HEK293 (cell line): ENCODE results near the gene SLC2A4.

Source experiments
- CTCF ChIA-PET: fragments of 350-600 bp; formaldehyde crosslinking; extraction: SDS; loops from one replicate; lab custom pipeline; 2021; ENCODE audit warnings: antibody characterized with exemption; lab: Yijun Ruan, JAX
- POLR2A ChIA-PET: fragments of 300-600 bp; formaldehyde crosslinking; extraction: SDS; loops from one replicate; lab custom pipeline; 2020; ENCODE audit warnings: antibody characterized with exemption, inconsistent platforms; lab: Yijun Ruan, JAX
- H3K27ac ChIP-seq: fragments of 200-500 bp; sonication (Bioruptor generic); 2 replicates; pipeline ENCODE4 v1.5.1; 2014; ENCODE audit warnings: low read depth, low read length, control low read depth, inconsistent platforms; ENCODE audit errors: extremely low read depth
- H3K36me3 ChIP-seq, 2 experiments: fragments of 200-500 bp in 1 of 2; sonication (Bioruptor generic) in 1 of 2; 1 replicate in 1 of 2; 2 replicates in 1 of 2; pipeline ENCODE4 v1.5.1; 2014 to 2017; ENCODE audit warnings: inconsistent platforms in 2 of 2, low read length in 2 of 2; ENCODE audit not compliant: control insufficient read depth in 2 of 2, insufficient read depth in 1 of 2
- H3K4me1 ChIP-seq: fragments of 200-500 bp; sonication (Bioruptor generic); 2 replicates; pipeline ENCODE4 v1.5.1; 2014; ENCODE audit warnings: mild to moderate bottlenecking, low read length, inconsistent platforms; ENCODE audit not compliant: control insufficient read depth, insufficient read depth
- H3K4me3 ChIP-seq: 2 replicates; pipeline ENCODE4 v1.5.1; 2011; ENCODE audit warnings: low read depth, mild to moderate bottlenecking, control low read depth, low read length, moderate library complexity
- H3K9me3 ChIP-seq: fragments of 200-500 bp; sonication (Bioruptor generic); 2 replicates; pipeline ENCODE4 v1.5.1; 2014; ENCODE audit warnings: low read depth, low read length, inconsistent platforms; ENCODE audit not compliant: control insufficient read depth, insufficient read depth
- BCL11B ChIP-seq: fragments of 450-650 bp; formaldehyde crosslinking; IDR thresholded peaks from 2 replicates; pipeline ENCODE4 v1.5.1; 2016; ENCODE audit warnings: low read depth, missing biosample characterization, missing genetic modification characterization
- GFI1B ChIP-seq: fragments of 450-650 bp; formaldehyde crosslinking; IDR thresholded peaks from 2 replicates; pipeline ENCODE4 v1.5.1; 2016; ENCODE audit warnings: missing biosample characterization, missing genetic modification characterization
- HOXD13 ChIP-seq: sonication (generic); formaldehyde crosslinking; IDR thresholded peaks from 2 replicates; pipeline ENCODE4 v1.8.0; 2022; ENCODE audit warnings: missing genetic modification reagents, borderline replicate concordance
- KLF1 ChIP-seq: fragments of 450-650 bp; formaldehyde crosslinking; IDR thresholded peaks from 2 replicates; pipeline ENCODE4 v1.5.1; 2016; ENCODE audit warnings: missing biosample characterization, missing genetic modification characterization
- KLF16 ChIP-seq: fragments of 450-650 bp; formaldehyde crosslinking; IDR thresholded peaks from 2 replicates; pipeline ENCODE4 v1.5.1; 2017; ENCODE audit warnings: missing biosample characterization, missing genetic modification characterization
- TCF7L2 ChIP-seq: IDR thresholded peaks from 2 replicates; pipeline ENCODE4 v1.6.1; 2011; ENCODE audit warnings: low read depth, mild to moderate bottlenecking, inconsistent platforms, low read length, moderate library complexity, borderline replicate concordance
- ZBTB11 ChIP-seq: fragments of 450-650 bp; formaldehyde crosslinking; conservative IDR thresholded peaks from 2 replicates; pipeline ENCODE4 v1.5.1; 2016; ENCODE audit warnings: low read depth, missing biosample characterization, missing genetic modification characterization
- ZBTB49 ChIP-seq: fragments of 450-650 bp; formaldehyde crosslinking; IDR thresholded peaks from 2 replicates; pipeline ENCODE4 v1.5.1; 2016; ENCODE audit warnings: missing biosample characterization, missing genetic modification characterization, low read depth
- ZNF112 ChIP-seq: fragments of 450-650 bp; formaldehyde crosslinking; IDR thresholded peaks from 2 replicates; pipeline ENCODE4 v1.5.0; 2017; ENCODE audit warnings: missing biosample characterization, missing genetic modification characterization
- ZNF155 ChIP-seq: fragments of 450-650 bp; formaldehyde crosslinking; IDR thresholded peaks from 2 replicates; pipeline ENCODE4 v1.5.1; 2016; ENCODE audit warnings: missing biosample characterization, missing genetic modification characterization
- ZNF211 ChIP-seq: fragments of 450-650 bp; formaldehyde crosslinking; IDR thresholded peaks from 2 replicates; pipeline ENCODE4 v1.5.1; 2016; ENCODE audit warnings: low read depth, missing biosample characterization, missing genetic modification characterization
- ZNF223 ChIP-seq: fragments of 450-650 bp; formaldehyde crosslinking; IDR thresholded peaks from 2 replicates; pipeline ENCODE4 v1.5.1; 2016; ENCODE audit warnings: missing biosample characterization, missing genetic modification characterization
- ZNF248 ChIP-seq: fragments of 450-650 bp; formaldehyde crosslinking; IDR thresholded peaks from 2 replicates; pipeline ENCODE4 v1.5.1; 2017; ENCODE audit warnings: missing biosample characterization, missing genetic modification characterization
- ZNF341 ChIP-seq: fragments of 450-650 bp; formaldehyde crosslinking; IDR thresholded peaks from 2 replicates; pipeline ENCODE4; 2016; ENCODE audit warnings: low read depth, missing biosample characterization, missing genetic modification characterization
- ZNF354C ChIP-seq: fragments of 450-650 bp; formaldehyde crosslinking; IDR thresholded peaks from 2 replicates; pipeline ENCODE4 v1.5.1; 2016; ENCODE audit warnings: missing biosample characterization, missing genetic modification characterization, low read depth, borderline replicate concordance
- ZNF449 ChIP-seq: fragments of 450-650 bp; formaldehyde crosslinking; IDR thresholded peaks from 2 replicates; pipeline ENCODE4 v1.5.1; 2017; ENCODE audit warnings: missing biosample characterization, mild to moderate bottlenecking, missing genetic modification characterization, moderate library complexity
- ZNF473 ChIP-seq: fragments of 450-650 bp; formaldehyde crosslinking; IDR thresholded peaks from 2 replicates; pipeline ENCODE4 v1.5.1; 2017; ENCODE audit warnings: missing biosample characterization, missing genetic modification characterization
- ZNF558 ChIP-seq: fragments of 450-650 bp; formaldehyde crosslinking; IDR thresholded peaks from 2 replicates; pipeline ENCODE4 v1.5.1; 2016; ENCODE audit warnings: missing biosample characterization, missing genetic modification characterization
- ZNF610 ChIP-seq: fragments of 450-650 bp; formaldehyde crosslinking; IDR thresholded peaks from 2 replicates; pipeline ENCODE4 v1.5.1; 2016; ENCODE audit warnings: missing biosample characterization, missing genetic modification characterization, borderline replicate concordance
- ZNF654 ChIP-seq: fragments of 450-650 bp; formaldehyde crosslinking; IDR thresholded peaks from 2 replicates; pipeline ENCODE4 v1.5.1; 2016; ENCODE audit warnings: low read depth, missing biosample characterization, missing genetic modification characterization
- ZNF658 ChIP-seq: fragments of 450-650 bp; formaldehyde crosslinking; IDR thresholded peaks from 2 replicates; pipeline ENCODE4; 2016; ENCODE audit warnings: missing biosample characterization, missing genetic modification characterization
- ZNF692 ChIP-seq: fragments of 450-650 bp; formaldehyde crosslinking; IDR thresholded peaks from 2 replicates; pipeline ENCODE4 v1.5.1; 2016; ENCODE audit warnings: missing biosample characterization, missing genetic modification characterization
- ZNF701 ChIP-seq: fragments of 450-650 bp; formaldehyde crosslinking; IDR thresholded peaks from 2 replicates; pipeline ENCODE4 v1.5.1; 2016; ENCODE audit warnings: missing biosample characterization, missing genetic modification characterization
- TF ChIP-seq, protein P1 (sequence below): fragments of 450-650 bp; formaldehyde crosslinking; IDR thresholded peaks from 2 replicates; pipeline ENCODE4 v1.5.1; 2017; ENCODE audit warnings: missing biosample characterization, missing genetic modification characterization
- TF ChIP-seq, protein P2 (sequence below): IDR thresholded peaks from 2 replicates; pipeline ENCODE4 v1.6.1; 2011; ENCODE audit warnings: mild to moderate bottlenecking, low read depth, low read length, borderline replicate concordance

Gene SLC2A4

DNA sequence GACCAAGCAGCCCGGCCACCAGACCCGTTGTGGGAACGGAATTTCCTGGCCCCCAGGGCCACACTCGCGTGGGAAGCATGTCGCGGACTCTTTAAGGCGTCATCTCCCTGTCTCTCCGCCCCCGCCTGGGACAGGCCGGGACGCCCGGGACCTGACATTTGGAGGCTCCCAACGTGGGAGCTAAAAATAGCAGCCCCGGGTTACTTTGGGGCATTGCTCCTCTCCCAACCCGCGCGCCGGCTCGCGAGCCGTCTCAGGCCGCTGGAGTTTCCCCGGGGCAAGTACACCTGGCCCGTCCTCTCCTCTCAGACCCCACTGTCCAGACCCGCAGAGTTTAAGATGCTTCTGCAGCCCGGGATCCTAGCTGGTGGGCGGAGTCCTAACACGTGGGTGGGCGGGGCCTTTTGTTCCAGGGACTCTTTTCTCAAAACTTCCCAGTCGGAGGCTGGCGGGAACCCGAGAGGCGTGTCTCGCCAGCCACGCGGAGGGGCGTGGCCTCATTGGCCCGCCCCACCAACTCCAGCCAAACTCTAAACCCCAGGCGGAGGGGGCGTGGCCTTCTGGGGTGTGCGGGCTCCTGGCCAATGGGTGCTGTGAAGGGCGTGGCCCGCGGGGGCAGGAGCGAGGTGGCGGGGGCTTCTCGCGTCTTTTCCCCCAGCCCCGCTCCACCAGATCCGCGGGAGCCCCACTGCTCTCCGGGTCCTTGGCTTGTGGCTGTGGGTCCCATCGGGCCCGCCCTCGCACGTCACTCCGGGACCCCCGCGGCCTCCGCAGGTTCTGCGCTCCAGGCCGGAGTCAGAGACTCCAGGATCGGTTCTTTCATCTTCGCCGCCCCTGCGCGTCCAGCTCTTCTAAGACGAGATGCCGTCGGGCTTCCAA is at the start of gene SLC2A4:
Gene SLC2A4 (plus strand): TSS at position 645 of the 879 bp plus-strand sequence. CDS start 217 bp downstream, at position 862.
- ChIA-PET POLR2A (interaction anchor here (0.7 to 3.1 kb wide), 19 partner anchors 10 to 122 kb away, joined by 3 to 20 read pairs (median 4); partner anchors contain the start of genes CTDNEP1, DVL2, ELP5 and NEURL4), CTCF (interaction anchor here (0.6 to 9.0 kb wide), 22 partner anchors 11 to 766 kb away, joined by 3 to 160 read pairs (median 4); partner anchors contain the start of genes CTDNEP1 and SENP3)
- H3K27ac ChIP-seq = no peak within 1 kb of the TSS
- peak within 1 kb of the TSS; percentile 53 for H3K4me3 ChIP-seq
- no peaks in the 10 kb centered on the region; a peak in 1 of 3 replicates for H3K36me3 ChIP-seq
- H3K4me1 ChIP-seq = peaks cover 9% of the 10 kb centered on the region
- no peaks in the 10 kb centered on the region for H3K9me3 ChIP-seq
- TF ChIP-seq ZNF692 (tag by site-specific recombination) = peak; percentile 61; the same call in 1 of the 2 replicates
- TF ChIP-seq ZNF558 (tag by site-specific recombination) = no peak
- TF ChIP-seq, protein P1, sequence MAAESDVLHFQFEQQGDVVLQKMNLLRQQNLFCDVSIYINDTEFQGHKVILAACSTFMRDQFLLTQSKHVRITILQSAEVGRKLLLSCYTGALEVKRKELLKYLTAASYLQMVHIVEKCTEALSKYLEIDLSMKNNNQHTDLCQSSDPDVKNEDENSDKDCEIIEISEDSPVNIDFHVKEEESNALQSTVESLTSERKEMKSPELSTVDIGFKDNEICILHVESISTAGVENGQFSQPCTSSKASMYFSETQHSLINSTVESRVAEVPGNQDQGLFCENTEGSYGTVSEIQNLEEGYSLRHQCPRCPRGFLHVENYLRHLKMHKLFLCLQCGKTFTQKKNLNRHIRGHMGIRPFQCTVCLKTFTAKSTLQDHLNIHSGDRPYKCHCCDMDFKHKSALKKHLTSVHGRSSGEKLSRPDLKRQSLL (tag by site-specific recombination) = peak; percentile 85
- TF ChIP-seq ZNF354C (tag by site-specific recombination) = no peak
- no peak for TF ChIP-seq ZNF654
- TF ChIP-seq ZNF211 (tag by site-specific recombination) = no peak
- TF ChIP-seq ZNF701 (tag by site-specific recombination) = no peak
- TF ChIP-seq ZNF341 (tag by site-specific recombination) = no peak; the same call in 1 of the 2 replicates
- no peak for TF ChIP-seq ZNF658 (tag by site-specific recombination)
- TF ChIP-seq HOXD13 = no peak
- peak; percentile 51 for TF ChIP-seq ZNF449 (tag by site-specific recombination)
- TF ChIP-seq ZNF473 (tag by site-specific recombination) = no peak
- TF ChIP-seq ZBTB11 (tag by site-specific recombination) = no peak
- peak; percentile 70 for TF ChIP-seq KLF1 (tag by site-specific recombination)
- TF ChIP-seq KLF16 (tag by site-specific recombination) = peak; percentile 57; the same call in 1 of the 2 replicates
- TF ChIP-seq ZNF610 (tag by site-specific recombination) = no peak
- no peak for TF ChIP-seq ZNF223 (tag by site-specific recombination)
- TF ChIP-seq ZBTB49 = no peak
- no peak for TF ChIP-seq ZNF248 (tag by site-specific recombination)
- TF ChIP-seq TCF7L2 = peak; percentile 92
- TF ChIP-seq ZNF155 (tag by site-specific recombination) = no peak
- no peak for TF ChIP-seq ZNF112 (tag by site-specific recombination)
- no peak for TF ChIP-seq GFI1B
- TF ChIP-seq, protein P2, sequence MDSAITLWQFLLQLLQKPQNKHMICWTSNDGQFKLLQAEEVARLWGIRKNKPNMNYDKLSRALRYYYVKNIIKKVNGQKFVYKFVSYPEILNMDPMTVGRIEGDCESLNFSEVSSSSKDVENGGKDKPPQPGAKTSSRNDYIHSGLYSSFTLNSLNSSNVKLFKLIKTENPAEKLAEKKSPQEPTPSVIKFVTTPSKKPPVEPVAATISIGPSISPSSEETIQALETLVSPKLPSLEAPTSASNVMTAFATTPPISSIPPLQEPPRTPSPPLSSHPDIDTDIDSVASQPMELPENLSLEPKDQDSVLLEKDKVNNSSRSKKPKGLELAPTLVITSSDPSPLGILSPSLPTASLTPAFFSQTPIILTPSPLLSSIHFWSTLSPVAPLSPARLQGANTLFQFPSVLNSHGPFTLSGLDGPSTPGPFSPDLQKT = no peak
- TF ChIP-seq BCL11B (tag by site-specific recombination) = no peak; the same call in 1 of the 2 replicates
